Mammary epithelial cell (primary cell): ENCODE measurements around the gene VWA3B.

Experiments used
- EZH2 ChIP-seq: IDR thresholded peaks from 2 replicates; pipeline ENCODE4 v1.6.1; 2012; ENCODE audit warnings: low read length, inconsistent platforms, borderline replicate concordance
- TF ChIP-seq, protein P1 (sequence below), 2 donors: IDR thresholded peaks in 1 of 2; conservative IDR thresholded peaks in 1 of 2; 2 replicates each; pipeline ENCODE4 v1.5.1; 2011 to 2012; ENCODE audit warnings: inconsistent platforms in 2 of 2, low read length in 2 of 2, mild to moderate bottlenecking in 2 of 2, control low read depth in 1 of 2, low read depth in 1 of 2; ENCODE audit not compliant: insufficient read depth in 1 of 2; ENCODE audit errors: extremely low read depth in 1 of 2

DNA sequence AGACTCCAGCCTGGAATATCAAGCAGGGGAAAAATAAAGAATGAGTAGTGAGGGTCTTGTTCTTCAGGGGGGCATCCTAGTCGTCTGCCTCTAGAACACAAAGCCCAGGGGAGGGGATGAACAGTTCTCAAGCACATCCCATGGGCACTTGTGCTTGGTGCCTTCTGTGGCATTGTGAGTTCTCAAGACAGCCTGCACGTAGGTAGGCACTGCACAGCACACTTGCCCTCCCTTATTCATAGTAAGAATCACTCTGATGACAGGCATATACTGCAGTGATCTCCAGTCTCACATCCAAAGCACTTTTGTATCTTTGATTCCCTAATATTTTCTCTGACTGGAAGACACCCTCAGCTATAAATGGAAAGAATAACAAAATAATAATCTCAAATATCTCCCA lies 154.6 kb downstream of the VWA3B start:
- TF ChIP-seq, protein P1, sequence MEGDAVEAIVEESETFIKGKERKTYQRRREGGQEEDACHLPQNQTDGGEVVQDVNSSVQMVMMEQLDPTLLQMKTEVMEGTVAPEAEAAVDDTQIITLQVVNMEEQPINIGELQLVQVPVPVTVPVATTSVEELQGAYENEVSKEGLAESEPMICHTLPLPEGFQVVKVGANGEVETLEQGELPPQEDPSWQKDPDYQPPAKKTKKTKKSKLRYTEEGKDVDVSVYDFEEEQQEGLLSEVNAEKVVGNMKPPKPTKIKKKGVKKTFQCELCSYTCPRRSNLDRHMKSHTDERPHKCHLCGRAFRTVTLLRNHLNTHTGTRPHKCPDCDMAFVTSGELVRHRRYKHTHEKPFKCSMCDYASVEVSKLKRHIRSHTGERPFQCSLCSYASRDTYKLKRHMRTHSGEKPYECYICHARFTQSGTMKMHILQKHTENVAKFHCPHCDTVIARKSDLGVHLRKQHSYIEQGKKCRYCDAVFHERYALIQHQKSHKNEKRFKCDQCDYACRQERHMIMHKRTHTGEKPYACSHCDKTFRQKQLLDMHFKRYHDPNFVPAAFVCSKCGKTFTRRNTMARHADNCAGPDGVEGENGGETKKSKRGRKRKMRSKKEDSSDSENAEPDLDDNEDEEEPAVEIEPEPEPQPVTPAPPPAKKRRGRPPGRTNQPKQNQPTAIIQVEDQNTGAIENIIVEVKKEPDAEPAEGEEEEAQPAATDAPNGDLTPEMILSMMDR (conservative IDR thresholded peaks at IDR 0.05 in 1 of 2, IDR thresholded peaks at IDR 0.05 in 1 of 2; ENCODE audit: extremely low read depth in 1 of 2, insufficient read depth in 1 of 2, low read depth in 1 of 2, low read length in 2 of 2), result no peak
- no peak for TF ChIP-seq EZH2
